ENCODE data around the gene AGFG1.

The AGFG1 gene, protein sequence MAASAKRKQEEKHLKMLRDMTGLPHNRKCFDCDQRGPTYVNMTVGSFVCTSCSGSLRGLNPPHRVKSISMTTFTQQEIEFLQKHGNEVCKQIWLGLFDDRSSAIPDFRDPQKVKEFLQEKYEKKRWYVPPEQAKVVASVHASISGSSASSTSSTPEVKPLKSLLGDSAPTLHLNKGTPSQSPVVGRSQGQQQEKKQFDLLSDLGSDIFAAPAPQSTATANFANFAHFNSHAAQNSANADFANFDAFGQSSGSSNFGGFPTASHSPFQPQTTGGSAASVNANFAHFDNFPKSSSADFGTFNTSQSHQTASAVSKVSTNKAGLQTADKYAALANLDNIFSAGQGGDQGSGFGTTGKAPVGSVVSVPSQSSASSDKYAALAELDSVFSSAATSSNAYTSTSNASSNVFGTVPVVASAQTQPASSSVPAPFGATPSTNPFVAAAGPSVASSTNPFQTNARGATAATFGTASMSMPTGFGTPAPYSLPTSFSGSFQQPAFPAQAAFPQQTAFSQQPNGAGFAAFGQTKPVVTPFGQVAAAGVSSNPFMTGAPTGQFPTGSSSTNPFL

DNA sequence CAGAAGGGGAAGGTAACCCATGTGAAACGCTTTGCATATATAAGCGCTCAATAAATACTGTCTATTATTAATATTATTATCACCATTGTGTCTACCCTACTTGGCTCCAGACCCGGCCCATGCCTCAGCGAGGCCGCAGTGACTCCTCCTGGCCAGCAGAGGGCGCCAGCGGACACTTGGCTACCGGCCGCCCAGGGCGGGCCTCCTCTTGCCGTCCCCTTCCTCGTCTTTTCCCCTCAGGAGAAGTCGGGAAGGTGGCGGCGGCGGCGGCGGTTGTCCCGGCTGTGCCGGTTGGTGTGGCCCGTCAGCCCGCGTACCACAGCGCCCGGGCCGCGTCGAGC is at the start of gene AGFG1:
TSS of gene AGFG1 (plus strand) at position 233 of the 341 bp plus-strand sequence. CDS start 266 bp downstream, outside the sequence.
- DNase-seq, result peak; percentile 90

DNA sequence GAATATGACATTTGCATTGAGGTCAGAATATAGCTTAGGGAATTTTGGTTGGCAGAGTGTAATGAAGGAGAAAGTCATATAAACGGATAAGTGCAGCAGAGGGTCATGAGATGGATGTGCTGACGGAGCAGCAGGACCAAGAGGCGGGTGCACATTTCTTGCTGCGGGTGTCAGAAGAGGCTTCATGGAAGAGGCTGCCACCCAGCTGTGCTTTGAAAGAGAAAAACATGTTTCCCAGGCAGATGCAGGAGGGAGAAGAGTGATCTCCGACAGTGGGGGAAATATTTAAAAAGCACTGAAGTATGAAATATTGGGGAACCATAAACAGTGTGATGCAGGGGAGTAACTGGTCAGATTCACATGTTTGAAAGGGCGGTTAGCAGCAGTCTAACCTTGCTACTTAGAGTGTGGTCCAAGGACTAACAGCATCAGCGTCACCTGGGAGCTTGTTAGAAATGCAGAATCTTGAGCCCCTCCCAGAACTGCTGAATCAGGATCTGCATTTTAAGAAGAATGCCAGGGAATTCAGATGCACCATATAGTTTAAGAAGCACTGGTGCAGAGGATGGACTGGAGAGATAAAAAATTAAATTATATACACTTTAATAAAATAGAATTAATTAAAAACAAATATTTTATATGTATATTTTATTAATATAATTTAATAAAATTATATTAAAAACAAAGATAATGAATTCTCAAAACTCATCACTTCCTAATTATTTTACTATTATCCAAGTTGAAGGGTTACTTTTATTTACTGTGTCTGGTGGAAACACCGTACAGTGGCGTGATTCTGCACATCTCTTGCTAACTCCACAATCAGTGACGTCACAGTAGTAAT is 48.1 kb upstream of the AGFG1 start:
- DNase-seq, result no peak

DNA sequence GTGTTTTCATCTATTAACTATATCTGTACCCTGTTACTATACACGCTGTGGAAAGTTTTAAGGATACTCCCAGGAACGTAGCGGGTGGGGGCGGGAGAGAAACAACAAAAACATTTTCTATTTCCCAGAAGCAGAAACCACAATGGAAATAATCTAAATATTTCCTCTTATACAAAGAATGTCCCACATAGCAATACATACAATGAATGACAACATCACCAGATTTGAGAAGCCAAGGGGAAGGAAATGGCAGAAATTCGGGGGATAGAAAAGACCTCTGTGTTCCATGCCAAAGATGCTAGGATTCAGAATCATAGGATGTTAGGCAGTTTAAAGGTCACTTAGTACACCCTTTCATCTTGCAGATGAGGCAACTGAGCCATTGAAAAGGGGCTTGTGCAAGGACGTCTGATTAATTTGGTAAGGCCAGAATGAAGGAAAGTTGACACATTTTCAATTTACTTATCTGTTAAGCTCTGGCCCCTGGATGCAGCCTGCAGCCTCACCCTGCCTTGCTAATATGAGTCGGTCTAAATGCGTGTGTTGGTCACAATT is 43.1 kb upstream of the AGFG1 start:
- DNase-seq, result no peak

DNA sequence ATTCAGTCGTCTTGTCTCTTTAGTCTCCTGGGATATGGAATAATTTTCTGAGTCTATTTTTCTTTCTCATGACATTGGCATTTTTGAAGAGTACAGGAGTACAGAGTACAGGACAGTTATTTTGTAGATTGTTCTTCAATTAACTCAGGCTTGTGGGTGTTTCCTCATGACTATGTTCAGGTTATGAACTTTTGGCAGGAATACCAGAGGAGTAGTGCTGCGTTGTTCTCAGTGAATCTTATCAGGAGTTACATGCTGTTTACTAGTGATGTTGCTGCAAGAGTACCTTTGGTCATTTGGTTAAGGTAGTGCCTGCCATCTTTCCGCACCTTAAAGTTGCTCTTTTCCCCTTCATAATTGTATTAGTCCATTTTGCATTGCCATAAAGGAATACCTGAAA is 41.3 kb upstream of the AGFG1 start:
- no peak for DNase-seq

DNA sequence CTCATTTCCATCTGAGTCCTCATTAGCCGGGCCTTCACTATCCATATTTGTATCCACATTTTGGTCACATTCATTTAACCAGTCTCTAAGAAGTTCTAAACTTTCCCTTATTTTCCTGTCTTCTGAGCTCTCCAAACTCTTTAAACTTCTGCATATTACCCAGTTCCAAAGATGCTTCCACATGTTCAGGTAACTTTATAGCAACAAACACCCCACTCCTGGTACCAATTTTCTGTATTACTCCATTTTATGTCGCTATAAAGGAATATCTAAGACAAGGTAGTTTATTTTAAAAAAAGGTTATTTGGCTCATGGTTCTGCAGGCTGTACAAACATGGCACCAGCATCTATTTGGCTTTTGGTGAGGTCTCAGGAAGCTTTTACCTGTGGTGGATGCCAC is 38.8 kb upstream of the AGFG1 start:
- DNase-seq, result no peak

DNA sequence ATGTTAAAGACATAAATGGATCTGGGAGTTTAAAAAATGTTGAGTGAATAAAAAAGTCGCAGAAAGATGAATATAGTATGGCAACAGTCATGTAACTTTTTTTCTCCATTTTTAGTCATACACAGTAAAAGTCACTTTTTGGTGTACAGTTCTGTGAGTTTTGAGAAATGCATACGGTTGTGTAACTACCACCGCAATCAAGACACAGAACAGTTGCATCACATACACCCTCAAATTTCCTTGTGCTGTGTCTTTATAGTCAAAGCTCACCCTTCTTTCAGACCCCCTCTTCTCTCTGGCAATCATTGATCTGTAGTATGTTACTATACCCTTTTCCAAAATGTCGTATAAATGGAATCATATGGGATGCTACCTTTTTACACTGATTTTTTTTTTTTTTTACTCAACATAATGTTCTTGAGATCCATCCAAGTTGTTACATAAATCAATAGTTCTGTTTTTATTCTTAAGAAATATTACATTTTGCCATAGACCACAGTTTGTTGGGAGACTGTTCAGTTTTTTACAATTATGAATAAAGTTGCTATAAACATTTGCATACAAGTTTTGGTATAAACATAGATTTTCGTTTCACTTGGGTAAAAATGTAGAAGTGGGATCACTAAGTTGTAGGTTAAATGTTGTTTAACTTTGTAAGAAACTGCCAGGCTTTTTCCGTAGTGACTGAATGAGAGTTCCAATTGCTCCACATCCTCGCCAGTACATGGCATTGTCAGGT is 35.4 kb upstream of the AGFG1 start:
- no peak for DNase-seq

DNA sequence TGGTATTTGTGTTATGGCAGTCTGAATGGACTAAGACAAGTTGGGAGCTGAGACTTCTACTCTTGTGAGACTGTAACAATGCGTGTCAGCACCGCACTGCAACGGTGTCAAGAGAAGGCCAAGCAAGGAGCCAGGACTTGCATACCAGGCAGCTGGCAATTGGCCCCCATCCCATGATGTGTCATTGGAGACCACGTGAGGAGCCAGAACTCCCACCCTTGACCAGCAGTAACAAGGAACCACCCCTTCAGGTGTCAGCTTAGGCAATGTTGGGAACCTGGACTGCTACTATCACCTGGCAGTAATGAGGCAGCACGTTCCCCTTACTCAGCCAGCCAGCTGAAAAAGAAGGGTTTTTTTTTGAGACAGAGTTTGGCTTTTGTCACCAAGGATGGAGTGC is 32.7 kb upstream of the AGFG1 start:
- DNase-seq, result no peak

DNA sequence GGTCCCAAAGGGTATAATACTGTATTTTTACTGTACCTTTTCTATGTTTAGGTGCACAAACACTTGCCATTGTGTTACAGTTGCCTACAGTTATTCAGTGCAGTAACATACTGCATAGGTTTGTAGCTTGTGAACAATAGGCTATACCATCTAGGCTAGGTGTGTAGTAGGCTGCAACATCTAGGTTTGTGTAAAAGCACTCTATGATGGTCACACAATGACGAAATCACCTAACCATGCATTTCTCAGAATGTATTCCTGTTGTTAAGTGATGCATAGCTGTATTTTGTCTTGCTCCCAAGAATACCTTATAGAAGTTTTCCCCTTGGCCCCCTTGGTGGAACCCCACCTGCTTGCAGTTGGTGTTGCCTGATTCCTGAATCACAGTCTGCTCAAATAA is 29.3 kb upstream of the AGFG1 start:
- DNase-seq, result no peak

DNA sequence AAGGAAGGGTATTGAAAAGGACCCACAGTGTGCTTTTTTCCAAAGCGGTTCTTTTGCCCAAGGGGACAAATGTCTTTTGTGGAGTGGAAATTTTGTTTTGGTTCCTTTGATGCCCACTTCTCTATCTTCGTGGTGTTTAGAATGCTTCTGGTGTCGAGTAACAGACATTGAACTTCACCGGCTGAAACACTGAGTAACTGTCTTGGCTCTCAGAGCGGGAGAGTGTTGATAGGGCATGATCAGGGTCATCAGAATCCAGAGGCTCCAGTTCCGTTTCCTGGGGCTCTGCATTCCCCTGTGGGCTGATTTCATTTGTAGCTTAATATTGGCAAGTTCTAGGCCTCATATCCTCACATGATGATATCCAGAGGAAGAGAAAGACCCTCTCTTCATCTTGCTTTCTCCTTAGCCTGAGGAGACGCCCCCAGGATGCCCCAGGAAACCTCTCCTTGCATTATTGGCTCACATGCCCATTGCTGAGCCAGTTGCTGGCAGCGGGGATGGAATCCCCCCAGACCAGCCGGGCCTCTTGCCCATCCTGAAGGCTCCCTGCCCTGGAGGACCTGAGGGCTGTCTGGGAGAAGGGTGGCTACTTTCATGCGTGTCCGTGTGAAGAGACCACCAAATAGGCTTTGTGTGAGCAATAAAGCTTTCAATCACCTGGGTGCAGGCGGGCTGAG is 27.9 kb upstream of the AGFG1 start:
- DNase-seq, result no peak

DNA sequence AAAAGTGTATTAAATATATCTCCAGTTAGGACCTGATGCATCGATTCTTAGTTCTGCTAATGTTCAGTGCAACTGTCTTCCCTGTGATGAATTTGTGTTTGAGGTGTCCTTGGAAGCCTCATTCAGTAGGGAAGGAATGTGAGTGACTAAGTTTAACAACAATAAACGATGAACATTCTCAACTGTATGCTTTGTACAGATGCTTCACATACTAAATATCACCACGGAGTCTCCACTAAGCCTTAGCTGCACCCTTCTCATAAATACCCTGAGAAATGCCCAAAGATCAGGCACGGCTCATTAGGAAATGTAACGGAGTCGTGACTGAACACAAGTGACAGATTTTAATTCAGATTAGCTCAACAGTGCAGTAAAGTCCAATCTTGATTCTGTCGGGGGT is 24.4 kb upstream of the AGFG1 start:
- no peak for DNase-seq

DNA sequence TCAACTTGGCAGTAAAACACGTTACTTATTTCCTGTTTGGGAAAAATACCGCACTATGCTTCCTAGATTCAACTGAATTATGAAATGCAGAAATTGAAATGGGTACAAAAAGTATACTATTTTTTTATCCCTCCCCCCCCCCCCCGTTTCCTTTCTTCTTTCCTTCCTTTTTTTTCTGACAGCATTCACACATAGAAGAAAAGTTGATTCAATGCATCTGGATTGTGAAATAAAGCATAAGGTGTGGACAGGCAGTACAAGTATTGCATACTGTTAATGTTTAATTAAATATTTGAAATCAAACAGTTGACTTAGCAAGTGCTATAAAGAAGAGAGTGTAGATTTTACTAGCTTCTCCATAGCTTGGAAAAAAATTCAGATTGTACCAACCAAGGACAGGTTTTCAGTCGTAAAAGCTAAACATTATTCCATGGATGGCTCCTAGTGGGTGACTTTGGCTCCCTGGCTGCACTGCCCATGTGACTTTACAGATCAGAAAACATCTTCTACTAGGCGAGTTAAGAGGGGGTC is 21.6 kb upstream of the AGFG1 start:
- DNase-seq, result no peak

DNA sequence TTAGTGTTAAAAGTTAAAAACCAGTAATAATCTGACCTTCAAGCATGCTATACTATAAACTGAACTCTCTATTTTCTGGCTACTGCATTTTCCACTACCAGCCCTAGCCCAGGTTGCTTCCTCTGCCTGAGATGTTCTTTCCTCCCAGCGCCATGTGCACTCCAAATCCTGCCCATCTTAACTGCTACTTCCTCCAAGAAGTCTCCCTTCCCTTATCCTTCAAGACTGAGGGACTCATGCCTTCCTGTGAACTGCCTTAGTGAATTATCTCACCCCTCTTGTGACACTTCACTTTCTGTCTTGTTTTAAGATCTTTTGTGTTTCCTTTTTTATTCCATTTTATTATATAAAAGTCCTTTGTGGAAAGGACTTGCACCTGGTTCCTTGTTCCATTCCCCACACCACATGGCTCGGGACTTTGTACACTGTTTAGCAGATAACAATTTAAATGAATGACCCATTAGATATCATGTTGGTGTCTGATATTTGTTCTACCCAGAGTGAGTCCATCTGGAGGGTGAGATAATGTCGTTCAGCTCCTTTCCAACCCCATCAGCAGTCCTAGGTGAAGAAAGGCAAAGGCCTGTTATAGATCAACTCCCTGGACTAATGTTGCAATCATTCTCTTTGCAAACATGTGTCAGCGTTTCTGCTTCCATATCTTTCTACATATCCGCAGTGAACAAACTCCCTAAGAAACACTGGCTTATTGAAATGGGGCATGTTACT is 20.9 kb upstream of the AGFG1 start:
- DNase-seq, result no peak

DNA sequence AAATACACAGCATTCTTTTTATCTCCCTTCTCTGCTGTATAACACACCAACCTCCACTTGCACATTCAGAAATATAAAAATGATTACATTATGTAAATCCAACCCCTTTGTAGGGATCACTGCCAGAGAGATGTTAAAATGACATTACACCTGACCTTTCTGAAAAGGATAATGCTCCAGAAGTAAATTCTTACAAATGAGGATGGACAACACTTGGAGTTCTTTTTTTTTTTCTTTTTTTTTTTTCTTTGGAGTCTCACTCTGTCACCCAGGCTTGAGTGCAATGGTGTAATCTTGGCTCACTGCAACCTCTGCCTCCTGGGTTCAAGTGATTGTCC is 20.3 kb upstream of the AGFG1 start:
- no peak for DNase-seq

DNA sequence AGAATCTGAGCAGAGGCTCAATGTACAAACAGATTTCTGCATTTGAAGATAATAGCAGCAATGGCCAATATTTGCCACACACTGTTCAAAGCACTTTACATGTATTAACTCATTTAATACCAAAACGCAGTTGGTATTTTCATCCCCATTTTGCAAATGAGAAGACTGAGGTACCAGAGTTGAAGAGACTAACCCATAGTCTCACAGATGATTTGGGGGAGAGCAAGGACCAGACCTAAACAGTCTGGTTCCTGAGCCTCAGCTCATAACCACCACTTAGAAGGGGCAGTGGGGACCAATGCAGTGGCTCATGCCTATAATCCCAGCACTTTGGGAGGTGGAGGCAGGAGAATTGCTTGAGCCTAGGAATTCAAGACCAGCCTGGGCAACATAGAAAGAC is 18.1 kb upstream of the AGFG1 start:
- no peak for DNase-seq

DNA sequence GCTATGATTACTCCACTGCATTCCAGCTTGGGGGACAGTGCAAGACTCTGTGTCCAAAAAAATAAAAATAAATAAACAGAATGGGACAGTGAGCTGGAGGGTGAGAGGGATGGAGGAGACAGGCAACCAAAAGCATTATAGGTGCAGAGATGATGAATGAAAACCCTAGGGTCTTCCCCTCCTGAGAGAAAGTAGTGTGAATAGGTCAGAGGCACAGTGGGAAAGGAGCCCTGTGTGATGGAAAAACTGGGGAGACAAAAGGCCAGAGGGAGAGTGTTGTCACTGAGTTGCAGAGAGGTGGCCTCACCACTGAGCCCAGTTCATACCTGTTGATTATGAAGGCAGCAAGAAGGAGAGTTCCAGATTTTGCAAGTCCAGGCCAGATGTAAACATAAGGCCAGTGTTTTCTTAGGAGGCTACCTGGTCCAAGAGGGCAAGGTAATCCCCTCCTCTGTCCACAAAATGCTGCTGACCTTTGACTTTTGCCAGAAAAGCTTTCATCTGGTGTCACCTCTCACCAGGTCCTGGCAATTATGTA is 17.6 kb upstream of the AGFG1 start:
- no peak for DNase-seq

DNA sequence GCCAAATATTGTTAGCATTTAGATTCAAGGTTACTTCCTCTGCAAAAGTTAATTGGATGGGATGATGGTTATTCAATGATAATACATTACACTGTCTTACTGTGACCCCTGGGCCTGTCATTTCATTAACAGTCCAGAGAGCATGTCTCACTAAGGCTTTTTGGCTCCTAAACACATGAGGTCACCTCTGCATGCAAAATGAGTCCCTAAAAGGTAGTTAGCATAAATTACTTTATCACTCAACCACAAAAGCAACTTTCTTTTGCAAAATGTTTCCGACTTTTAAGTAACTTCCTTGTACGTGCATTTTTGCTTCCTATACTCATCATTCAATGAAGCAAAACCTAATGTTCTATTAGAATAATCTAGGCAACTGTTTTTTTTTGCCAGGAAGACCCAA is 16.8 kb upstream of the AGFG1 start:
- DNase-seq, result no peak

DNA sequence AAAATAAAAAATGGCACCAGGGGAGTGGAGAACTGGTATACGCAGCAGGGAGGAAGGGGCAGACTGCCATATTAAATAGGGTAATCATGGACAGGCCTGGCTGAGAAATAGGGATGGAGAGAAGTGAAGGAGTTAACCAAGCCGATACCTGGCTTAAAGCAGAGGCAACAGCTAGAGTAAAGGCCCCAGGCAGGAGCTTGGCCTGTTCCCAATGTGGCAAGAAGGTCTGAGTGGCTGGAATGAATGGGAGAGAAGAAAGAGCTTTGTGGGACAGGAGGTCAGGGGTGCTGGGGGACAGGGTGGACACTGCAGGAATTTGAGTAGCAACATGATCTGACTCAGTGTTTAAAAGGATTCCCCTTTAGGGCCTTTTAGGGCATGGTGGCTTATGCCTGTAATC is 15.9 kb upstream of the AGFG1 start:
- DNase-seq, result no peak

DNA sequence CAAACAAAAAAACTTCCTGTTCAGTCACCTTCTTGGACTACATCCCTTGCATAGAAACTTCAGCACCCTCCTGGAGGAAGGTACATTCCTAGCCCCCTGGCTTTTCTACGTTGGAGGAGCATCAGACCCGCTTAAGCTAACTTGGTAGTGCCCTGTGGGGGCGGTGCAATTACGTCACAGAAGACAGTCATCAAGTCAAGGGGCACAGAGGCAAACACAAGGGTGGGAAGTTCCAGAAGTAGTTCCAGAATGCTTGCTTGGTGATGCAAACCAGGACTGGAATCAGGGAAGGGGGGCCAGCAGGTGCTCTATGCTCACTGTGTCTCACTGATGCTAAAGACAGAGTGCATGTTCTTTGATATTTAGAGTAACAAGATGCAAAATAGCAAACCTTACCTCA is 15.2 kb upstream of the AGFG1 start:
- DNase-seq, result peak; percentile 58

DNA sequence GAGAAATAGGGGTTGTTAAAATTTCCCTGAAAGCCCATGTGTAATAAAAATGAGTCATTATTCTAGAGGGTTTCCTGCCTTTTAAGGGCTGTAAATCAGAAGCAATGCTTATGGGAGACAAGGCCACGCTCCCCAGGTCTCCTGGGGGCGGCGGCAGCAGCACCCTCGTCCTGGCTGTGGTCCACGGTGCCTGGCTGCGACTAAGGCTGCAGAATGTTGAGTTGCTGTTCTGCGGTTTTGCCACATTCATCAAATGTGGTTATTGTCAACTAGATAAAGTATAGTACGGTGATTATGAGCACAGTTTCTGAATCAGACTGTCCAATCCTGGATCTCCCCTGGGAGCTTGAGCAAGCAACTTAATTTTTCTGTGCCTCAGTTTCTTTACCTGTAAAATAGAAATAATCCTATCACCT is 11.9 kb upstream of the AGFG1 start:
- DNase-seq, result peak; percentile 85

DNA sequence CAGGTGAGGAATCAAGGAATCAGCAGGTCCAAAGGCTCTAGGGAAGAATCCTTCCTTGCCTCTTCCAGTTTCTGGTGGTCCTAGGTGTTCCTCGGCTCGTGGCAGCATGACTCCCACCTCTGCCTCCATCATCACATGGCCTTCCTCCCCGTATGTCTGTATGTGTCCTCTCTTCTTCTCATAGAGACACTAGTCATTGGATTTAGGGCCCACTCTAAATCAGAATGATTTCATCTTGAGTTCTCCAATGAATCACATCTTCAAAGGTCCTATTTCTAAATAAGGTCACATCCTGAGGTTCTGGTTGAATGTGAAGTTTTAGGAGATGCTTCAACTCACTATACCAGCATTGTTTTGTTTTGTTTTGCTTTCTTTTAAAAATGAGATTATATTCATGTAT is 11.1 kb upstream of the AGFG1 start:
- peak; percentile 32 for DNase-seq

DNA sequence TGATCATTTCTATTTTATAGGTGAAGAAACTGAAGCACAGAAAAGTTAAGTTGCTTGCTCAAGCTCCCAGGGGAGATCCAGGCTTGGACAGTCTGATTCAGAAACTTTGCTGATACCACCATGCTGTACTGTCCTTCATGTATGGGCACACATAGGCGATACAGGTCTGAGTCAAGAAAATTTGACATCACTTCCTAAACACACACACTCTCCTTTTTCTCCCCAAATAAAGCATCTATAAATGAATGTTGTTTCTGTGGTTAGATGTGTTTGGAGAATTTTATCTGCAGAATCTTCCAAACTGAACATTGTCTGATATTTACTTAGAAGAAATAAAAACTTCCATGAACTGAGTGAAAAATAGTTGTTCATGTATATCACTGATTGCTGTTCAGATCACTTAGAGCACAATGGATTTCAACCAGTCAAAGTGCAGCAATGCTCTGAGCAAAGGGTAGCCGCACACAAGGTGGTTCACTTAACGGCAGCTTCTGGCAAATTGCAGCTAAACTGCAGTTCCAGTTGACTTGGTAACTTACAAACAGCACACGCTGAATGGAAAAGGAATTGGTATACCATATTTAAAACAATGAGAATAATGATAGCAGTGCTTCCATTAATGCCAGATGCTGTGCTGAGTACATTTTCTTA is 10.0 kb upstream of the AGFG1 start:
- DNase-seq, result no peak
